HepG2 (cell line): ENCODE data around the gene NPHP3. TPM values are rescaled to one million over a fixed set of nuclear protein-coding genes. Genes with fewer than 3 reads are reported as not detected.
A peak's percentile ranks its signal among the peaks of the same experiment; 100 is the strongest.

Experiments used
- ADNP ChIP-seq: sonication (generic); formaldehyde crosslinking; IDR thresholded peaks from 2 replicates; pipeline ENCODE4 v1.4.0; 2020; ENCODE audit warnings: missing genetic modification reagents
- AGO2 ChIP-seq: fragments of 200-400 bp; formaldehyde crosslinking; optimal IDR thresholded peaks from 2 replicates; pipeline ENCODE3; 2017; ENCODE audit warnings: mild to moderate bottlenecking, low read depth, low read length, moderate library complexity
- CENPX ChIP-seq: sonication (generic); formaldehyde crosslinking; IDR thresholded peaks from 2 replicates; pipeline ENCODE4 v1.9.0; 2021; ENCODE audit warnings: mild to moderate bottlenecking, missing genetic modification reagents, moderate library complexity
- DBP ChIP-seq: sonication (generic); formaldehyde crosslinking; IDR thresholded peaks from 2 replicates; pipeline ENCODE4 v1.4.0; 2020; ENCODE audit warnings: missing genetic modification reagents; ENCODE audit errors: not compliant biosample characterization
- JUND ChIP-seq: sonication (generic); formaldehyde crosslinking; IDR thresholded peaks from 2 replicates; pipeline ENCODE4 v1.8.0; 2022; ENCODE audit warnings: mild to moderate bottlenecking, missing genetic modification reagents
- KAT7 ChIP-seq: IDR thresholded peaks from 2 replicates; pipeline ENCODE4 v1.6.1; 2018; ENCODE audit warnings: borderline replicate concordance, missing compliant biosample characterization
- KDM5B ChIP-seq: sonication (generic); formaldehyde crosslinking; IDR thresholded peaks from 2 replicates; pipeline ENCODE4 v1.4.0; 2020; ENCODE audit warnings: missing genetic modification reagents, mild to moderate bottlenecking, borderline replicate concordance
- MXD4 ChIP-seq: IDR thresholded peaks from 2 replicates; pipeline ENCODE4 v1.6.1; 2016; ENCODE audit warnings: mild to moderate bottlenecking, missing biosample characterization, missing genetic modification reagents
- THYN1 ChIP-seq: sonication (generic); formaldehyde crosslinking; IDR thresholded peaks from 2 replicates; pipeline ENCODE4 v1.8.1; 2023; ENCODE audit warnings: low read depth, mild to moderate bottlenecking, moderate library complexity, missing genetic modification reagents, borderline replicate concordance
- TIGD3 ChIP-seq: sonication (generic); formaldehyde crosslinking; IDR thresholded peaks from 2 replicates; pipeline ENCODE4 v1.5.1; 2020; ENCODE audit warnings: mild to moderate bottlenecking, missing genetic modification reagents, borderline replicate concordance
- ZNF263 ChIP-seq: sonication (generic); formaldehyde crosslinking; IDR thresholded peaks from 2 replicates; pipeline ENCODE4 v1.4.0; 2020; ENCODE audit warnings: missing genetic modification reagents
- ZNF44 ChIP-seq: sonication (generic); formaldehyde crosslinking; IDR thresholded peaks from 2 replicates; pipeline ENCODE4 v1.5.1; 2020; ENCODE audit warnings: mild to moderate bottlenecking, missing genetic modification reagents
- ZNF552 ChIP-seq: sonication (generic); formaldehyde crosslinking; IDR thresholded peaks from 2 replicates; pipeline ENCODE4 v1.9.0; 2022; ENCODE audit warnings: missing genetic modification reagents, mild to moderate bottlenecking, borderline replicate concordance
- ZNF704 ChIP-seq: sonication (generic); formaldehyde crosslinking; IDR thresholded peaks from 2 replicates; pipeline ENCODE4 v1.8.1; 2023; ENCODE audit warnings: mild to moderate bottlenecking, inconsistent platforms, moderate library complexity, missing genetic modification reagents, borderline replicate concordance
- ZSCAN31 ChIP-seq: sonication (generic); formaldehyde crosslinking; IDR thresholded peaks from 2 replicates; pipeline ENCODE4 v1.5.0; 2020; ENCODE audit warnings: low read depth, mild to moderate bottlenecking, missing genetic modification reagents
- polyA plus RNA-seq, 8 experiments: library from polyadenylated mRNA; depleted of rRNA in 3 of 8; stranded (reverse) in 7 of 8; unstranded in 1 of 8; fragments of >200 nt; fragmentation: Illumina TruSeq in 4 of 8; extraction: Trizol in 4 of 8; gene quantifications; 2 replicates each; pipeline versions ENCODE4 v1.2.1 to v1.2.3, GENCODE V29; 2011 to 2016; ENCODE audit warnings: low read depth in 4 of 8, missing spikeins in 1 of 8, mixed read lengths in 1 of 8; ENCODE audit not compliant: insufficient read depth in 1 of 8
- total RNA-seq, 5 experiments: library from RNA; depleted of rRNA; stranded (reverse); fragments of >200 nt; fragmentation: Illumina TruSeq; extraction: Trizol; gene quantifications; 2 replicates each; pipeline ENCODE4 v1.2.3, GENCODE V29; 2016; ENCODE audit warnings: low read depth in 1 of 5
- TF ChIP-seq, protein P1 (sequence below): sonication (generic); formaldehyde crosslinking; IDR thresholded peaks from 2 replicates; pipeline ENCODE4 v1.4.0; 2020; ENCODE audit warnings: mild to moderate bottlenecking, missing genetic modification reagents
- TF ChIP-seq, protein P2 (sequence below): sonication (generic); formaldehyde crosslinking; IDR thresholded peaks from 2 replicates; pipeline ENCODE4 v1.4.0; 2020; ENCODE audit warnings: mild to moderate bottlenecking, missing genetic modification reagents
- TF ChIP-seq, protein P3 (sequence below): sonication (generic); formaldehyde crosslinking; IDR thresholded peaks from 2 replicates; pipeline ENCODE4 v1.5.0; 2020; ENCODE audit warnings: missing genetic modification reagents
- TF ChIP-seq, protein P4 (sequence below): sonication (generic); formaldehyde crosslinking; IDR thresholded peaks from 2 replicates; pipeline ENCODE4 v1.5.1; 2020; ENCODE audit warnings: missing genetic modification reagents, mild to moderate bottlenecking, borderline replicate concordance

NPHP3 gene
- total and polyA plus RNA-seq, 2 of the 13 experiments (the other 11 are each of a cell fraction or from before 2014, with no cell fraction given): 11.0 to 20.2 TPM

DNA sequence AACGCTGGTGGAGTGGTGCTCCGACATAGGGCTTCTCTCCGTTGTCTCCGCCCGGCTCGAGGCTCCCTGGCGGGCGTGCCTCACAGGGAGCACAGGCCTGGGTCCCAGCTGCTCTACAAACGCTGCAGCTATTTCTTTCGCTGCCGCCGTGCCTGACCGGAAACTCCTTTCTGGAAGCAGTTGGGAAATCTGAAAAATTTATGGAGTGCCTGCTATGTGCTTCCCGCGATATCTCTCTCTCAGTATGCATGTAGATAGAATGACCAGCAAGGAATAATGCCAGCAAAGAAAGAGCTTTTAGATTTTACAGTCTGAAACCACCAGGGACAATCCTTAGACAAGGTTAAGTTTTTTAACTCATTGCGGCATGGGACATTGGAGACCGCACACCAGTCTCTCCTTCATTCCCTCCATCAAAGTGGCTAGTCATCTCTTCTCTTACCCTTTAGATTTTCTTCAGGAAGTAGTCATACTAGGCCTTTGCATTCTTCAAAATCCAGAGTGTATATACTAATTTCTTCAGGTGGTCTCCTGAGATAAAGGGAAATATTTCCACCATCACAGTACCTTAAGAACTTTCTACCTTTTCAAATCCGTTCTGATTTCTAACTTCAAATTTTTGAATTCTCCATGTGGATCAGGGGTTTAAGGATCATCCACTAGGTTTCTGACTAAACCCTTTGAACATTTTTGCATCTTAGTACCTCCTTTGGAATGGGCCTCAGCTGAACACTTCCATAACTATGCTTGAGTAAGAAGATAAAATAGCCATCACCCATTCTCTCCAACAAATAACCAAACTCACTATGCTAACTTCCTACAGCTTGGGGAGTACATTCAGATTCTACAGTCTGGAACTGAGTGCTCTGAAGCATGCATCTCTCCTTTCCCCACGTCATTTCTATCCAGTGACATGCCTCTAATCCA lies 1.1 kb upstream of the NPHP3 start (continued):
- peak; percentile 43; the same call in 1 of the 2 replicates for TF ChIP-seq KDM5B
- TF ChIP-seq DBP (CRISPR knock-in tag): no peak
- TF ChIP-seq MXD4: no peak
- TF ChIP-seq CENPX: no peak
- TF ChIP-seq ZSCAN31 (CRISPR knock-in tag): no peak
- no peak for TF ChIP-seq ADNP (CRISPR knock-in tag)
- no peak for TF ChIP-seq KAT7 (CRISPR knock-in tag)
- TF ChIP-seq TIGD3: no peak
- no peak for TF ChIP-seq ZNF704 (CRISPR knock-in tag)
- TF ChIP-seq ZNF263 (CRISPR knock-in tag): peak; percentile 96
- TF ChIP-seq JUND: no peak
- TF ChIP-seq AGO2: no peak
- 0 out of 2 replicates have a peak, but pooled peaks have one; percentile 52 for TF ChIP-seq ZNF552 (CRISPR knock-in tag)
- TF ChIP-seq, protein P1, sequence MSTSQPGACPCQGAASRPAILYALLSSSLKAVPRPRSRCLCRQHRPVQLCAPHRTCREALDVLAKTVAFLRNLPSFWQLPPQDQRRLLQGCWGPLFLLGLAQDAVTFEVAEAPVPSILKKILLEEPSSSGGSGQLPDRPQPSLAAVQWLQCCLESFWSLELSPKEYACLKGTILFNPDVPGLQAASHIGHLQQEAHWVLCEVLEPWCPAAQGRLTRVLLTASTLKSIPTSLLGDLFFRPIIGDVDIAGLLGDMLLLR (CRISPR knock-in tag): no peak
- TF ChIP-seq, protein P2, sequence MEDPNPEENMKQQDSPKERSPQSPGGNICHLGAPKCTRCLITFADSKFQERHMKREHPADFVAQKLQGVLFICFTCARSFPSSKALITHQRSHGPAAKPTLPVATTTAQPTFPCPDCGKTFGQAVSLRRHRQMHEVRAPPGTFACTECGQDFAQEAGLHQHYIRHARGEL (CRISPR knock-in tag): no peak
- TF ChIP-seq, protein P3, sequence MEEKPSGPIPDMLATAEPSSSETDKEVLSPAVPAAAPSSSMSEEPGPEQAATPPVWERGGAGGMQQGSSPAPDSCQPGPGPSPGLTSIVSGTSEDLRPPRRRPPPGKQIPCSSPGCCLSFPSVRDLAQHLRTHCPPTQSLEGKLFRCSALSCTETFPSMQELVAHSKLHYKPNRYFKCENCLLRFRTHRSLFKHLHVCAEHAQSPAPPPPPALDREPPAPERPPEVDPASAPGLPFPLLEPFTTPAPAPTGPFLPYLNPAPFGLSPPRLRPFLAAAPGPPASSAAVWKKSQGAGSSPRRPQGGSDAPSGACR (CRISPR knock-in tag): no peak
- TF ChIP-seq ZNF44: no peak
- TF ChIP-seq, protein P4, sequence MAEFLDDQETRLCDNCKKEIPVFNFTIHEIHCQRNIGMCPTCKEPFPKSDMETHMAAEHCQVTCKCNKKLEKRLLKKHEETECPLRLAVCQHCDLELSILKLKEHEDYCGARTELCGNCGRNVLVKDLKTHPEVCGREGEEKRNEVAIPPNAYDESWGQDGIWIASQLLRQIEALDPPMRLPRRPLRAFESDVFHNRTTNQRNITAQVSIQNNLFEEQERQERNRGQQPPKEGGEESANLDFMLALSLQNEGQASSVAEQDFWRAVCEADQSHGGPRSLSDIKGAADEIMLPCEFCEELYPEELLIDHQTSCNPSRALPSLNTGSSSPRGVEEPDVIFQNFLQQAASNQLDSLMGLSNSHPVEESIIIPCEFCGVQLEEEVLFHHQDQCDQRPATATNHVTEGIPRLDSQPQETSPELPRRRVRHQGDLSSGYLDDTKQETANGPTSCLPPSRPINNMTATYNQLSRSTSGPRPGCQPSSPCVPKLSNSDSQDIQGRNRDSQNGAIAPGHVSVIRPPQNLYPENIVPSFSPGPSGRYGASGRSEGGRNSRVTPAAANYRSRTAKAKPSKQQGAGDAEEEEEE (CRISPR knock-in tag): no peak
- TF ChIP-seq THYN1 (CRISPR knock-in tag): no peak
